HepG2 (cell line): ENCODE results near the gene CREG2. TPM values are rescaled to one million over a fixed set of nuclear protein-coding genes. Genes with fewer than 3 reads are reported as not detected.

ENCODE experiments used
- ATAC-seq: fragments of 200-7000 bp; cut with Tn5 transposase; 3 replicates; pipeline ENCODE4 v1.9.1; 2020; ENCODE audit warnings: mild to moderate bottlenecking, moderate library complexity
- BruUV-seq: library from RNA; stranded (reverse); fragments of 400-500 nt; replicated peaks from 2 replicates; lab custom pipeline; 2021; lab: Mats Ljungman, UMichigan
- CTCF ChIA-PET: fragments of 300-600 bp; formaldehyde crosslinking; extraction: SDS; loops from one replicate; lab custom pipeline; 2021; ENCODE audit warnings: low total read pairs, inconsistent platforms, low intra/inter-chr PET ratio; lab: Yijun Ruan, JAX
- POLR2A ChIA-PET: fragments of 350-600 bp; sonication (Branson Sonifier 250); formaldehyde crosslinking; loops from one replicate; lab custom pipeline; 2020; ENCODE audit warnings: antibody characterized with exemption, inconsistent platforms; lab: Yijun Ruan, JAX
- DNase-seq: peaks from one replicate; pipeline ENCODE4 v3.0.0-alpha.2; 2015; ENCODE audit warnings: low spot score
- FAIRE-seq: peaks from 3 replicates; lab custom pipeline; 2011; peaks lifted over from hg19 to GRCh38; lab: Jason Lieb, UNC
- H2AFZ ChIP-seq: one replicate; pipeline ENCODE4 v1.6.1; 2011; ENCODE audit warnings: low read length, inconsistent platforms
- H3K27ac ChIP-seq: fragments of 300-600 bp; 3 replicates; pipeline ENCODE4 v1.8.0; 2011; ENCODE audit warnings: mixed run types, mild to moderate bottlenecking, mixed read lengths, low read length, inconsistent platforms; ENCODE audit not compliant: insufficient read depth; ENCODE audit errors: extremely low read length
- H3K27me3 ChIP-seq, 2 experiments: fragments of 200-600 bp in 1 of 2; 2 replicates in 1 of 2; 3 replicates in 1 of 2; pipeline versions ENCODE4 v1.6.0 to v1.8.0; 2011; ENCODE audit warnings: low read length in 2 of 2, mild to moderate bottlenecking in 2 of 2, moderate library complexity in 2 of 2, inconsistent platforms in 1 of 2; ENCODE audit not compliant: insufficient read depth in 2 of 2, control insufficient read depth in 1 of 2
- H3K36me3 ChIP-seq, 2 experiments: fragments of 200-600 bp in 1 of 2; replicated peaks in 1 of 2; 2 replicates in 1 of 2; 3 replicates in 1 of 2; pipeline versions ENCODE4 v1.5.1 to v1.8.0; 2011; ENCODE audit warnings: low read length in 2 of 2, inconsistent platforms in 1 of 2; ENCODE audit not compliant: insufficient read depth in 2 of 2, control insufficient read depth in 1 of 2
- H3K4me1 ChIP-seq: 2 replicates; pipeline ENCODE4 v1.5.1; 2012; ENCODE audit warnings: low read length, inconsistent platforms; ENCODE audit not compliant: insufficient read depth
- H3K4me2 ChIP-seq: 2 replicates; pipeline ENCODE4 v1.6.0; 2011; ENCODE audit warnings: low read depth, low read length, inconsistent platforms
- H3K4me3 ChIP-seq, 3 experiments: fragments of 200-600 bp in 1 of 3; sonication (generic), shearing (Covaris generic) in 1 of 3; replicated peaks in 1 of 3; 2 replicates each; pipeline ENCODE4 v1.5.1; 2011 to 2016; ENCODE audit warnings: low read length in 3 of 3, inconsistent platforms in 2 of 3, low read depth in 2 of 3, mild to moderate bottlenecking in 2 of 3, control low read depth in 1 of 3, mixed read lengths in 1 of 3; ENCODE audit not compliant: insufficient read depth in 1 of 3
- H3K79me2 ChIP-seq: one replicate; pipeline ENCODE4 v1.6.1; 2011; ENCODE audit warnings: low read length, inconsistent platforms; ENCODE audit not compliant: insufficient read depth
- H3K9ac ChIP-seq: 2 replicates; pipeline ENCODE4 v1.6.0; 2011; ENCODE audit warnings: mild to moderate bottlenecking, low read depth, low read length, inconsistent platforms; ENCODE audit not compliant: insufficient read depth
- H3K9me3 ChIP-seq: 2 replicates; pipeline ENCODE4 v1.5.1; 2012; ENCODE audit warnings: mild to moderate bottlenecking, low read length
- H4K20me1 ChIP-seq: 2 replicates; pipeline ENCODE4 v1.6.0; 2011; ENCODE audit warnings: inconsistent platforms, mild to moderate bottlenecking, low read length, moderate library complexity; ENCODE audit not compliant: insufficient read depth
- AFF4 ChIP-seq: sonication (generic); formaldehyde crosslinking; IDR thresholded peaks from 2 replicates; pipeline ENCODE4 v1.4.0; 2020; ENCODE audit warnings: missing genetic modification reagents
- ATF7 ChIP-seq, 2 experiments: fragments of 450-650 bp in 1 of 2; sonication (generic) in 1 of 2; formaldehyde crosslinking in 1 of 2; IDR thresholded peaks; 2 replicates each; pipeline versions ENCODE4 v1.4.0 to v1.6.1; 2016 to 2020; ENCODE audit warnings: antibody characterized with exemption in 1 of 2, mild to moderate bottlenecking in 1 of 2, missing genetic modification reagents in 1 of 2
- JARID2 ChIP-seq: sonication (generic); formaldehyde crosslinking; IDR thresholded peaks from 2 replicates; pipeline ENCODE4 v1.8.1; 2023; ENCODE audit warnings: missing genetic modification reagents, inconsistent platforms; ENCODE audit not compliant: insufficient replicate concordance
- MBNL3 ChIP-seq: fragments of 250-450 bp; sonication (Bioruptor Pico); conservative IDR thresholded peaks from 2 replicates; pipeline ENCODE4 v1.8.0; 2022; ENCODE audit warnings: mild to moderate bottlenecking, inconsistent platforms
- PHF5A ChIP-seq: IDR thresholded peaks from one replicate; pipeline ENCODE4 v1.6.1; 2018; ENCODE audit warnings: low read depth, missing genetic modification reagents; ENCODE audit not compliant: unreplicated experiment
- RBM39 ChIP-seq: fragments of 200-400 bp; formaldehyde crosslinking; IDR thresholded peaks from one replicate; pipeline ENCODE4 v1.6.1; 2018; ENCODE audit warnings: antibody characterized with exemption, mild to moderate bottlenecking, low read depth, low read length; ENCODE audit not compliant: poor library complexity, severe bottlenecking
- RNF2 ChIP-seq: fragments of 450-650 bp; conservative IDR thresholded peaks from 2 replicates; pipeline ENCODE4 v1.6.1; 2016; ENCODE audit warnings: low read depth
- SMC3 ChIP-seq: IDR thresholded peaks from 2 replicates; pipeline ENCODE4 v1.6.1; 2011; ENCODE audit warnings: low read length, improper control_type of control experiment
- ZNF530 ChIP-seq: sonication (generic); formaldehyde crosslinking; IDR thresholded peaks from 2 replicates; pipeline ENCODE4 v1.5.0; 2020; ENCODE audit warnings: low read depth, mild to moderate bottlenecking, missing genetic modification reagents
- ZNF547 ChIP-seq: sonication (generic); formaldehyde crosslinking; IDR thresholded peaks from 2 replicates; pipeline ENCODE4 v1.5.1; 2020; ENCODE audit warnings: mild to moderate bottlenecking, missing genetic modification reagents
- ZNF709 ChIP-seq: sonication (generic); formaldehyde crosslinking; IDR thresholded peaks from 2 replicates; pipeline ENCODE4 v1.5.0; 2020; ENCODE audit warnings: mild to moderate bottlenecking, missing genetic modification reagents
- ZNF746 ChIP-seq: sonication (generic); formaldehyde crosslinking; IDR thresholded peaks from 2 replicates; pipeline ENCODE4 v1.8.0; 2022; ENCODE audit warnings: mild to moderate bottlenecking, missing genetic modification reagents
- ZNF792 ChIP-seq: IDR thresholded peaks from 2 replicates; pipeline ENCODE4 v1.6.1; 2016
- ZNF800 ChIP-seq: sonication (generic); formaldehyde crosslinking; IDR thresholded peaks from 2 replicates; pipeline ENCODE4 v1.4.0; 2020; ENCODE audit warnings: missing genetic modification reagents
- WGBS: methylation state at CpG from one replicate; pipeline ENCODE4 v1.1.6; 2017; ENCODE audit warnings: low lambda C conversion rate; 5-methylcytosine and 5-hydroxymethylcytosine counted together
- in situ Hi-C: cut with HindIII; loops from 2 replicates; pipeline ENCODE4 v1.10.0; 2017; ENCODE audit warnings: low pct_unique_long_range_greater_than_20kb; ENCODE audit not compliant: extremely low pct_ligation_motif_present
- intact Hi-C: fragments of 100-400 bp; cut with micrococcal nuclease; formaldehyde crosslinking; loops from one replicate; pipeline ENCODE4 v1.10.0; 2022; ENCODE audit not compliant: unreplicated experiment
- polyA plus RNA-seq, 8 experiments: library from polyadenylated mRNA; depleted of rRNA in 3 of 8; stranded (reverse) in 7 of 8; unstranded in 1 of 8; fragments of >200 nt; fragmentation: Illumina TruSeq in 4 of 8; extraction: Trizol in 4 of 8; gene quantifications; 2 replicates each; pipeline versions ENCODE4 v1.2.1 to v1.2.3, GENCODE V29; 2011 to 2016; ENCODE audit warnings: low read depth in 4 of 8, missing spikeins in 1 of 8, mixed read lengths in 1 of 8; ENCODE audit not compliant: insufficient read depth in 1 of 8
- total RNA-seq, 5 experiments: library from RNA; depleted of rRNA; stranded (reverse); fragments of >200 nt; fragmentation: Illumina TruSeq; extraction: Trizol; gene quantifications; 2 replicates each; pipeline ENCODE4 v1.2.3, GENCODE V29; 2016; ENCODE audit warnings: low read depth in 1 of 5

Gene CREG2
- total and polyA plus RNA-seq, 2 of the 13 experiments (the other 11 are each of a cell fraction or from before 2014, with no cell fraction given), result 0.18 to 0.26 TPM

GRCh38 chr2:101351207-101351606, 36.1 kb downstream of the CREG2 start:
- CTCF ChIA-PET, result interaction anchor here (1.4 kb wide), 1 partner anchor 36 kb away, joined by 5 read pairs; the partner anchor contains the start of gene CREG2
- intact Hi-C loops, result no loop called here

More at GRCh38 chr2:101351207-101351606, 36.1 kb downstream of the CREG2 start:
- TF ChIP-seq RBM39 (no peak), ATF7 (IDR thresholded peaks at IDR 0.05) (no peak), ATF7 (CRISPR knock-in tag; IDR thresholded peaks at IDR 0.05) (no peak), JARID2 (CRISPR knock-in tag) (no peak), ZNF800 (CRISPR knock-in tag) (no peak), ZNF792 (CRISPR knock-in tag) (no peak), RNF2 (no peak), ZNF709 (CRISPR knock-in tag) (no peak), SMC3 (no peak), MBNL3 (CRISPR knock-in tag) (no peak), ZNF746 (CRISPR knock-in tag) (no peak), ZNF530 (no peak), PHF5A (CRISPR knock-in tag) (no peak), AFF4 (CRISPR knock-in tag) (no peak), ZNF547 (CRISPR knock-in tag) (no peak)
- ATAC-seq (no peak), FAIRE-seq (no peak), DNase-seq (no peak)
- BruUV-seq, result no TSS peak
- Histone ChIP-seq H3K4me1 (peaks cover 34% of the 10 kb centered on the region), H4K20me1 (no peaks in the 10 kb centered on the region), H3K79me2 (no peaks in the 10 kb centered on the region), H3K9ac (no peak overlapping the region), H3K4me3 (no peak overlapping the region), H3K36me3 (no peaks in the 10 kb centered on the region), H3K27ac (no peak overlapping the region), H2AFZ (no peak overlapping the region), H3K27me3 (peaks cover 0 to 8% of the 10 kb centered on the region in 2 experiments; a peak in 2 of 5 replicates), H3K4me2 (no peak overlapping the region), H3K9me3 (no peaks in the 10 kb centered on the region)
- 49% methylated on average over 7 of the region's 7 CpGs for WGBS
- POLR2A ChIA-PET, result no interaction called here
- in situ Hi-C loops, result no loop called here
